Activated T-helper 17 cell treated with anti-CD3 and anti-CD28 coated beads, Interleukin-2, amount 50 U/mL, for 72 hours (primary cell): Measurements from ENCODE around the gene PLXNA3. TPM values are rescaled to one million over a fixed set of nuclear protein-coding genes. Genes with fewer than 3 reads are reported as not detected.

Source experiments
- ATAC-seq: fragments of 150-1000 bp; cut with Tn5 transposase; replicated peaks from 2 replicates; pipeline ENCODE4 v1.10.0; 2021; ENCODE audit warnings: mild to moderate bottlenecking, moderate library complexity
- H3K27ac Mint-ChIP-seq: one replicate; pipeline ENCODE4 v1.8.0; 2022; ENCODE audit warnings: mixed read lengths
- H3K27me3 Mint-ChIP-seq: one replicate; pipeline ENCODE4 v1.8.0; 2022; ENCODE audit warnings: mixed read lengths
- H3K36me3 Mint-ChIP-seq: one replicate; pipeline ENCODE4 v1.8.0; 2022; ENCODE audit warnings: low read depth, mild to moderate bottlenecking, mixed read lengths
- H3K4me1 Mint-ChIP-seq: one replicate; pipeline ENCODE4 v1.8.0; 2022; ENCODE audit warnings: mixed read lengths
- H3K4me3 Mint-ChIP-seq: one replicate; pipeline ENCODE4 v1.8.0; 2022; ENCODE audit warnings: mild to moderate bottlenecking, mixed read lengths
- H3K9me3 Mint-ChIP-seq: one replicate; pipeline ENCODE4 v1.8.0; 2022; ENCODE audit warnings: mixed read lengths
- total RNA-seq, 2 donors: library from RNA; stranded (reverse); gene quantifications; one replicate each; pipeline ENCODE4 v1.2.3, GENCODE V29; 2022

PLXNA3 gene
- total RNA-seq, 2 donors from 2014 or later, result 63.2 to 67.8 TPM

DNA sequence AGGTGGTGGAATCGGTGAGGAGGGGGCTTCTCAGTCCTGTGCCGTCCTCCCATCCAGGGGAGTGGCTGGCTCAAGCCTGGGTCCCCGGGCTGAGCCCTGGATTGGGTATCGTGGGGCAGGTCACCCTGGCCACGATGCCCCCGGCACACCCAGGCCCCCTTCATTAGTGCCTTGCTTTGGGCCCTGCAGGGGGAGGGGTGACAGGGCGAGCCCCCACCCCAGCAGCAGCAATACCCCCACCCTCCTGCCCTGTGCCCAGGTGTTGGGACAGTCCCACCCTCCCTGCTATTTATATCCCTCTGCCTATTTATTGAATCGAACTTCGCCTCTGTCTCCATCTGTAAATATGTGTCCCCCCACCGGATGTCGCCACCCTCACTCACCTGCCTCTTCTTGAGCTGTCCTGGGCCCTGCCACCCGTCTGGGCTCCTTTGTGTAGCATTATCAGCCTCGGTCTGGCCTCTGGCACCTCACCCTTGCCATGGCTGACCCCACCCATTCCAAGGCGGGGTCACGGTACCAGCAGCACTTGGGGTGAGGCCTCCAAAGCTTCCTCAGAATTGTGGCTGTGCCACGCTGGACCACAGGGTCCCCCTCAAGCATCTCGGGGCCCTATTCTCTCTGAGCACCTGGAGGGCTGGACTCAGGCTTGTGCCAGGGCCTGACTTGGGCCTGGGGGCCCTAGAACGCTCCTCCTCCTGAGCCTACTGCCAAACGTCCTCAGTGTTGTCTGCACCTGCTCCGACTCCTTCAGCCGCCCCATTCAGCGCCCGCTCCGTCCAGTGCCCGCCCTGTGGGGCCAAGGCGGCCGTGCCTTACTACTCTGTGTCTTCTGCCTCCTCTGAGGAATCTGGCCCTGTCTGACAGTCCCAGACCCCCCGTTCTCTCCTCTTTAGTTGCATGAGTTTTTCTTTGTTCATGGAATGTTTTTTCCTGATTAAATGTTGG is 14.9 kb downstream of the PLXNA3 start:
- Mint-ChIP-seq H3K4me1 (no peaks in the 10 kb centered on the region), H3K9me3 (no peaks in the 10 kb centered on the region), H3K4me3 (no peak overlapping the region), H3K27me3 (no peaks in the 10 kb centered on the region), H3K36me3 (peaks cover 32% of the 10 kb centered on the region), H3K27ac (no peak overlapping the region)
- ATAC-seq, result no peak

DNA sequence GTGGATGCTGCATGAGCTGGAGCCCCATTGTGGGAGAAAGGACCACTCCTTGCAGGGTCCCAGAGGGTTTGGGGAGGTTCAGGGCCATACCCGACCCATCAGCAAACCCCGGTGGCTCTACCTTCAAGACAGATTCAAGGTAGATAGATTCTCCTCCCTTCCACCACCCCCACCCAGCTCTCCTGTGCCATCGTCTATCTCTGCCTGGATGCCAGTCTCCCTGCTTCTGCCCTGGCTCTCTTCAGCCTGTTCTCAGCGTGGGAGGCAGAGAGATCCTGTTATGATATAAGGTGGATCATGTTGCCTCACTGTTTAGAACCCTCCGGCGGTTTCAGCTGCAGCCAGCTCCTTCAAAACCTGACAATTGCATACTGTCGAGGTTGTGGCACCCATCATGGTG is 15.6 kb downstream of the PLXNA3 start:
- no peaks in the 10 kb centered on the region for H3K27me3 Mint-ChIP-seq
- H3K36me3 Mint-ChIP-seq, result peaks cover 32% of the 10 kb centered on the region
- H3K9me3 Mint-ChIP-seq, result no peaks in the 10 kb centered on the region
- H3K4me3 Mint-ChIP-seq, result no peak overlapping the region
- H3K27ac Mint-ChIP-seq, result no peak overlapping the region
- no peaks in the 10 kb centered on the region for H3K4me1 Mint-ChIP-seq
- no peak for ATAC-seq

DNA sequence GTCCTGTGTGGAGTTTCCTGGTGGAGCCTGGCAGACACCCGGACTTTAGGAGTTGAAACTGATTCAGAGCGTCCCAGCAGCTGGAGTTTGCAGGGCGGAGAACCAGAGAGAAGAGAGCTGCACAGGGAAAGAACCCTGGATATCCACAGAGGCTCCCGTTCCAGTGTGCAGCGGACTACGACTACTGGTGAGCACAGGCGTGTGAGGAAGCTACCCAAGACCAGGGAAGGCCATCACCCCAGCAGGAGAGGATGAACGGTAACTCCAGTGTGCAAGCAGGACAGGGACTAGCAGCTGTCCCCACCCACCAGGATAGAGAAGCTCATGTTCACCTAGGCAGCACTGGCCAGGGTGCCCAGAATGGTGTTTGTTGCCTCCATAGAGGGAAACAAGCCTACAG is 18.7 kb downstream of the PLXNA3 start:
- H3K27me3 Mint-ChIP-seq, result no peaks in the 10 kb centered on the region
- H3K27ac Mint-ChIP-seq, result no peak overlapping the region
- ATAC-seq, result no peak
- no peaks in the 10 kb centered on the region for H3K4me1 Mint-ChIP-seq
- H3K4me3 Mint-ChIP-seq, result peak overlapping the region; percentile 86
- peaks cover 19% of the 10 kb centered on the region for H3K36me3 Mint-ChIP-seq
- H3K9me3 Mint-ChIP-seq, result no peaks in the 10 kb centered on the region

DNA sequence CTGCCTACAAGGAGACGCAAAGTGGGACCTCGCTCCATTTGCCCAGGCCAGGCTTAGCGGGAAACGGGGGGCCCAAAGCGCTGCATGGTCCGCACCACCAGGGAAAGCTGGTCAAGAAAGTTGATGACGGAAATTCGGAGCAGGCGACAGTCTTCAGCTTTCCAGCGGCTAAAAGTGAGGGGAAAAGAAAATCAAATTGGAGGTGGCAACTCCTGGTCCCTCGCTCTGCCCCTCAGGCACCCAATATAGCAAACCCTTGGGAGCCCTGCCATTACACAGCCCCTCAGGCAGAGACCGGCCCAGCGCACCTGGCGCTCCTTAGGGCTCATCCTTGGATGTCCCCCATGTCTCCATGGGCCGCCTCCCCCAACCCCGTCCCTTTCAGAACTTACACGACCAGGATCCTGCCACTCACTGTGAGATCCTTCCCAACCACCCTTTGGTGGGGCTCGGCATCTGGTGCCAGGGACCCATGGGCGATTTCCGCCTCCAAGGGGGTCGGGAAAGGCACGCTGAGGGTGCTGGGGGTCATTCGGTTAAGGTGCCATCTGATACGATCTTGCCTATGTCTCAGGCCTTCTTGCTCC is 19.9 kb downstream of the PLXNA3 start:
- no peaks in the 10 kb centered on the region for H3K9me3 Mint-ChIP-seq
- H3K4me1 Mint-ChIP-seq, result peaks cover 5% of the 10 kb centered on the region
- H3K27ac Mint-ChIP-seq, result no peak overlapping the region
- no peak for ATAC-seq
- H3K27me3 Mint-ChIP-seq, result no peaks in the 10 kb centered on the region
- peaks cover 17% of the 10 kb centered on the region for H3K36me3 Mint-ChIP-seq
- H3K4me3 Mint-ChIP-seq, result peak overlapping the region; percentile 86

DNA sequence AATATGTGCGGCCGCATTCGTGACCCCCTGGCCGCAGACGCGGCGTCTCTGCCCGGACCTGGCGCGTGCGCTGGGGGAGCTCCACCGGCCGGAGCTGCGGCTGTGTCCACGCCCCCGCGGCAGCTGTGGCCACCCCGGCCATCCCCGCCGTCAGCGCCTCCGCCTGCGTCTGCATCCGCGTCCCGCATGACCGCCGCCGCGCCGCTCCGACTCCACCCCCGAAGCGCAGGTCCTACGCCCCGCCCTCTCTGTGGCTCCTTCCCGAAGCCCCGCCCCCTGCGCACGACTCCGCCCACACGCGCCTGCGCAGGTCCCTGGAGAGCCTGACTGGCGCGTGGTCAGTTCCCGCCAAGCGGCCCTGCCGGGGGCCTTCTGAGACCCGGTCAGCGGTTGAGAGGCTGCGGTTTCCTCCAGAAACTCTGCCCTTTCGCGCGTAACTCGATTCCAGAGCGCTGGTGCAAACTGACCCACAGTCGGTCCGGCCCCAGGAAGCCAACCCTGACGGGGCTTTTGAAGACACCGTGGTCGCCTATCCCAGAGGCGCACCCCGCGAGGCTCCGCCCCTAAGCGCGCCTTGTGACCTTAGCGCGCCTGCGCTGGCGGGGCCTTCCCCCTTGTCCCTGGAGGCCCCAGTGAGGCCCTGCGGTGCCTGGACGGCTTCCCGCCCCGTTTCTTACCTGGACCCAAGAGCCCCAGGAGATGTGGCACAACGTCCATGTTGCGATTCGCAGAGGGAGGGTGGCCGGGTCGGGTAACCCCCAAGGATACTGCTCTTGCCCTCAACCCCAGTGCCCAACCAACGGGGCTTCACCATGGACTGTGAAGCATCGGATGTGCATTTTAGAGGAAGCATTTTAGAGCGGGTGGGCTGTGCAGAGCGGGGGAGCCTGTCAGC is 20.9 kb downstream of the PLXNA3 start, which contains the start of gene LAGE3:
Gene LAGE3 (minus strand): TSS at position 554 of the 895 bp plus-strand sequence. CDS start 366 bp downstream, at position 188.
- no peaks in the 10 kb centered on the region for H3K27me3 Mint-ChIP-seq
- peak within 1 kb of the TSS; percentile 89 for H3K27ac Mint-ChIP-seq
- H3K4me3 Mint-ChIP-seq, result peak within 1 kb of the TSS; percentile 86

DNA sequence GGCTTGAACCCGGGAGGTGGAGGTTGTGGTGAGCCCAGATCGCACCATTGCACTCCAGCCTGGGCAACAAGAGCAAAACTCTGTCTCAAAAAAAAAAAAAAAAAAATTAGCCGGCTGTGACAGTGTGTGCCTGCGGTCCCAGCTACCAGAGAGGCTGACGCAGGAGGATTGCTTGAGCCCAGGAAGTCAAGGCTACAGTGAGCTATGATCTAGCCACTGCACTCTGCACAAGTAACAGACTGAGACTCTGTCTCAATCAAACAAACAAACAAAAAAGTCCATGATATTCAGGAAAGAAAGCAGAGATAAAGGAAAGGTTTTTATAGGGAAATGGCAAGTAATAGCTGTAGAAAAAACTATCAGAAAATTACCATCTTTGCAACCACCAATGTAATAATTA is 23.1 kb downstream of the PLXNA3 start:
- Mint-ChIP-seq H3K4me1 (peaks cover 5% of the 10 kb centered on the region), H3K27ac (no peak overlapping the region), H3K4me3 (no peak overlapping the region)

More for the DNA sequence above, 20.9 kb downstream of the PLXNA3 start, which contains the start of gene LAGE3:
- Mint-ChIP-seq H3K4me1 (peaks cover 5% of the 10 kb centered on the region), H3K9me3 (no peaks in the 10 kb centered on the region), H3K36me3 (peaks cover 16% of the 10 kb centered on the region)
- peak; percentile 96 for ATAC-seq

DNA sequence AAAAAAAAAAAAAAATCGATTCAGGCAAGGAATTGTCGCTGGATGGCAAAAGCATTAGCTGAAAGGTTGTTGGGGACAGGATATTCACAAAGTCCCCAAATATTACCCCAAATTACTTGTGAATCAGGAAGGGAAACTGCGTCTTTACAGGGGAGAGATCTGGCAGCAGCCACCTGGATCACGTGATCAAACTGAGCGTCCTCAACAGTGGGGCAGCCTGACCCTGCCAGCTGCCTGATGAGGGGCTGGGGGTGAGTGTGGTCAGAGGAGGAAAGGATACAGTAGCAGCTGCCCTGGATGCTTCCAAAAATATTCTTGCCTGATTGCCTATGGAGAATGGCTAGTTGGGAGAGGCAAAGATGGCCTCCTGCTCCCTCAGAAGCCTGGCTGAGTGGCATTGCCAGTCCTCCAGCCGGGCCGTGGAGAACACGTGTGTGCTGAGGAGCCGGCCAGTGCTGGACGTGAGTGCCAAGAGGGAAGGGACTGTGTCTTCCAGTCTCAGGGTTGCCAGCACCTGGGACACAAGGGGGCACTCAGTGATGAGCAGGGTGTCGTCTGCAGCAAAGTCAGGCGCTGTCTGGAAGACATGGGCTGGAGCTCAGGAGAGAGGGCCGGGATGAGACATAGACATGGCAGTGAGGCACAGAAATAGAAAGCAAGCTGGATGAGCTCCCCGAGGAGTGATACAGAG is 24.0 kb downstream of the PLXNA3 start:
- Mint-ChIP-seq H3K9me3 (no peaks in the 10 kb centered on the region), H3K4me1 (peaks cover 5% of the 10 kb centered on the region), H3K27ac (no peak overlapping the region), H3K36me3 (peaks cover 25% of the 10 kb centered on the region), H3K4me3 (no peak overlapping the region), H3K27me3 (no peaks in the 10 kb centered on the region)
- no peak for ATAC-seq

More for the DNA sequence above, 23.1 kb downstream of the PLXNA3 start:
- H3K9me3 Mint-ChIP-seq, result no peaks in the 10 kb centered on the region
- H3K27me3 Mint-ChIP-seq, result no peaks in the 10 kb centered on the region
- peaks cover 33% of the 10 kb centered on the region for H3K36me3 Mint-ChIP-seq
- ATAC-seq, result no peak

DNA sequence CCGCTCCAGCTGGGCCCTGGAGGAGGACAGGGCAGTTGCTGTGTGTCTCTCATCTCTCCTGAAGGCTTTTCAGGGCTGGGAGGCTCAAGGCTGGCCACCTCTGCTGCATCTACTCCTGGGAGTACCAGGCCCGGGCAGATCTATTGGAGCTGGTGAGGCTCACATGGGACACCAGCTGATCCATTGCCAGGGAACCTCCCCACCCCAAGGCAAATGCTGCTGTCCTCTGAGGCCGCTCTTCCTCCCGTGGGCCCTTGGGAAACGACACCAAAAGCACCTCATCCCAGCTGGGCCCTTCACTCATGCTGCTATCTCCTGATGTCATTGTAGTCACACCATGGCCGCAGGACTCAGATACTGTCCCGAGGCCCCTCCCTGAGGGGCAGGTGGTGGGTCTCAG is 24.7 kb downstream of the PLXNA3 start:
- Mint-ChIP-seq H3K27ac (no peak overlapping the region), H3K4me3 (no peak overlapping the region)
- ATAC-seq, result no peak

DNA sequence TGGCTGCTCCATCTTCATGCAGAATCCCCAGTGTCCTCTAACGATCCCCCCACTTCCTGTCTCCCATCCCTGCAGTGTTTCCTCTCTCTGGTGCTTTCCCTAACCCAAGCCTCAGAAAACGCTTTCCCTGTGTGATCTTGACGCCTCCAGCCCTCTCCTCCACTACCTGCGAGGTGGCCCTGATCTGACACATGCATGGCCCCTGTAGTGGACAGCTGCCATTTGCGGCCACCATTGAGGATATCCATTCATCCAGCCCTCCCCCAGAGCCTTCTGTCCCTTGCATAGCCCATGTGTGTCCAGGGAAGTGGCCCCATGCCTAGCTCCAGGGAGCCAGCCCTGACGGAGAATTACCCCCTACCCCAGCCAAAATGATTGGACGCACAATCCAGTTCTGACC is 25.2 kb downstream of the PLXNA3 start:
- Mint-ChIP-seq H3K4me3 (peak overlapping the region; percentile 33), H3K27ac (no peak overlapping the region), H3K4me1 (peaks cover 8% of the 10 kb centered on the region), H3K9me3 (no peaks in the 10 kb centered on the region), H3K36me3 (peaks cover 35% of the 10 kb centered on the region), H3K27me3 (no peaks in the 10 kb centered on the region)
- no peak for ATAC-seq

More for the DNA sequence above, 24.7 kb downstream of the PLXNA3 start:
- Mint-ChIP-seq H3K9me3 (no peaks in the 10 kb centered on the region), H3K27me3 (no peaks in the 10 kb centered on the region), H3K36me3 (peaks cover 29% of the 10 kb centered on the region), H3K4me1 (peaks cover 5% of the 10 kb centered on the region)

DNA sequence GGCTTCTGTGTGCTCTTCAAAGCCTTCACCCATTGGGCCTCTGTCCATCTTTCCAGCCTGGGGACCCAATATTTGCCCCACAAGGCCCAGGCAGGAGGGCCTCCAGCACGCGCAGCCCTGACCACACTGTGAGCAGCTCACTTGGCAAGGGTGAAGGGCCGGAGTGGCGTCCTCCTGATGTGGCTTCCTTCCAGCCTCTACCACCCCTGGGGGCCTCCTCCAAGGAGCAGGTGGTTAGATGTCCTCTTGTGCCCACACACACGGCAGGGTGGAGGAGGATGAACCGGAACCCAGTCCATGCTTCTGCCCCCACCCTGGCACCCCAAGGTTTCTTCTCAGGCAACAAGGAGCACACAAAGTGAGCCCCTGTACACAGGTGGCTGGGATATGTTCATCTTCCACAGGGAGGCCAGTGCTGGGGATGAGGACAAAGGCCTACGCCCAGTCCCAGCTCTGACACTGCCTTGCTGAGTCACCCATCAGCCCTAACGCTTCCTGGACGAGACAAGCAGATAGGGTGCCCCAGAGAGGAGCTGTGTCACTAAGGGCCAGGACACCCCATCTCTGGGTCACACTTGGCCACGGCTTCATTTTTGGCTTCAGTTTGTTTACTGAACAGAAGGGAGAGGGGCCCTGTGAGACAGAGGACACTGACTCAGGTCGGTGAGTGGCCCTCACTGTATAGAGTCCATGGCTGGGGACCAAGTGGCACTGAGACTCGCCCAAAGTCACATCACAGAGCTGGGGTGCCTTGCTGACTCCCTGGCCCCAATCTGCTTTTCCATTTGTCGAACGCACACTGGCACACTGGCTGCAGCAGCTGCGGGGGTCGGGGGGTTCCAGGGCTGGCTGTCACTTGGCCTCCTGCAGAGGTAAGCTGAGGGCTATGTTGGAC is 26.4 kb downstream of the PLXNA3 start:
- Mint-ChIP-seq H3K9me3 (no peaks in the 10 kb centered on the region), H3K27ac (no peak overlapping the region), H3K27me3 (no peaks in the 10 kb centered on the region), H3K36me3 (peaks cover 35% of the 10 kb centered on the region), H3K4me1 (peaks cover 8% of the 10 kb centered on the region), H3K4me3 (peak overlapping the region; percentile 66)
- peak; percentile 61 for ATAC-seq

DNA sequence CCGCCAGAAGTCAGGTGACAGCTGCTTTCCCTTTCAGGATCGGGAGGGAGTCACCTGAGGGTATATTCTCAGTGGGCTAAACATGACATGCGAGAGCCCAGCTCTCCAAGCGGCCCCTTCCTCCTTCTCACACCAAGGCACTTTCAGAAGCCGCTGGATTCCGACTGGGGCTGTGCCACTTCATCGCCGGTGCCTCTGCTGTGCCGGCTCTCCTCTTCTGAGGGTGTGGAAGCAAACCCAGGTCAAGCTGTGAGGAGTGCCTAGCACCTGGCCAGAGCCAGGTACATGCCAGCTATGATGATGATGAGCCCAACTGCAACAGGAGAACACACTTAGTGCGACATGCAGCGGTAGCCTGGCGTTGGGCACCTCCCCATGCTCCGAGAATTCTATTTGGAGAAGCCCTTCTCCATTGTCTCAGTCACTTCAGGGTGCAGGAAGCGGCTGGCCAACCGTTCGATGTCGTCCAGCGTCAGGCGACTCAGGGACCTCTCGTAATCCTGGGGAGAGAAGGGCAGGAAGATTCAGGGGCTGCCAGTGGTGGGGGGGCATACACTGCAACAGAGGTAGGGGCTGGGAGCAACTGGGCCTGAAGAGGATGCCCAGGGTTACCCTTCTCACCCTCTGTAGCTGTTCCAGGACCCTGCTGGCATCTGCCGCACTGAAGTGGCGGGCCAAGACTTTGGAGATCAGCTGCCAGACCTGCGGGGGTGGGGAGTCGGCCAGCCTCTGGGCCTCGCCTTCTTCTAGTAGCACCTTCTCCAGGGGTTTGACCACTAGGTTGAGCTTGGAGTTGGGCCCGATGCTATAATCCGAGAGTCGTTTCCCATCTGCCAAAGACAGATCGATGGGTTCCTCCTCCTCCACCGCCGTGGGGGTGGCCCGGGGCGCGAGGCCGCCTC is 27.3 kb downstream of the PLXNA3 start:
- peak overlapping the region; percentile 66 for H3K4me3 Mint-ChIP-seq
- ATAC-seq, result no peak
- no peaks in the 10 kb centered on the region for H3K27me3 Mint-ChIP-seq
- H3K36me3 Mint-ChIP-seq, result peaks cover 35% of the 10 kb centered on the region
- no peak overlapping the region for H3K27ac Mint-ChIP-seq
- no peaks in the 10 kb centered on the region for H3K9me3 Mint-ChIP-seq
- peaks cover 8% of the 10 kb centered on the region for H3K4me1 Mint-ChIP-seq

DNA sequence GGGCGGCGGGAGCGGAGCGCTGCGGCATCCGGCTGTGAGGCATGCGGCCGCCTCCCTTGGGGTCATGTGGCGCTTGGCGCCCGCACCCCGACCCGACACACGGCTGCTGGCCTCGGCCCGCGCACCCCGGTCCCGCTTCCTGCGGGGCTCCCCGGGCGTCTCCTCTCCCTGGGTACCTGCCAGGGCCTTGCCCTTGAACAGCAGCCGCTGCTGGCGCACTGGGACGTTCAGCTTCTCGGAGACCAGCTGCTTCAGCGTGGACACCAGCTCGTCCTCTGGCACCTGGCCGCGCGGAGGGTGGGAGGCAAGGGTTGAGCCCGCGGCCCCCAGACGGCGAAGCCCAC is 27.9 kb downstream of the PLXNA3 start:
- Mint-ChIP-seq H3K4me1 (peaks cover 8% of the 10 kb centered on the region), H3K4me3 (peak overlapping the region; percentile 66), H3K27me3 (no peaks in the 10 kb centered on the region), H3K27ac (no peak overlapping the region), H3K36me3 (peaks cover 35% of the 10 kb centered on the region), H3K9me3 (no peaks in the 10 kb centered on the region)
- no peak for ATAC-seq
